Astrocyte of the cerebellum (primary cell): ENCODE measurements around the gene SLAMF8.

ENCODE experiments used
- DNase-seq: peaks from one replicate; pipeline ENCODE4 v3.0.0-alpha.2; 2011; ENCODE audit warnings: low read depth
- H3K4me3 ChIP-seq: 2 replicates; pipeline ENCODE4 v1.5.1; 2011; ENCODE audit warnings: mild to moderate bottlenecking, low read depth, low read length, moderate library complexity
- in situ Hi-C: cut with HindIII; loops from 2 replicates; pipeline ENCODE4 v1.10.0; 2017; ENCODE audit warnings: low sequenced_read_pairs
- TF ChIP-seq, protein P1 (sequence below): IDR thresholded peaks from 2 replicates; pipeline ENCODE4 v1.5.1; 2012; ENCODE audit warnings: low read length, low read depth, moderate library complexity, mild to moderate bottlenecking; ENCODE audit errors: missing control alignments

The SLAMF8 gene

GRCh38 chr1:159872891-159873290, 46.2 kb downstream of the SLAMF8 start:
- H3K4me3 ChIP-seq: no peak overlapping the region
- in situ Hi-C loops: no loop called here
- TF ChIP-seq, protein P1, sequence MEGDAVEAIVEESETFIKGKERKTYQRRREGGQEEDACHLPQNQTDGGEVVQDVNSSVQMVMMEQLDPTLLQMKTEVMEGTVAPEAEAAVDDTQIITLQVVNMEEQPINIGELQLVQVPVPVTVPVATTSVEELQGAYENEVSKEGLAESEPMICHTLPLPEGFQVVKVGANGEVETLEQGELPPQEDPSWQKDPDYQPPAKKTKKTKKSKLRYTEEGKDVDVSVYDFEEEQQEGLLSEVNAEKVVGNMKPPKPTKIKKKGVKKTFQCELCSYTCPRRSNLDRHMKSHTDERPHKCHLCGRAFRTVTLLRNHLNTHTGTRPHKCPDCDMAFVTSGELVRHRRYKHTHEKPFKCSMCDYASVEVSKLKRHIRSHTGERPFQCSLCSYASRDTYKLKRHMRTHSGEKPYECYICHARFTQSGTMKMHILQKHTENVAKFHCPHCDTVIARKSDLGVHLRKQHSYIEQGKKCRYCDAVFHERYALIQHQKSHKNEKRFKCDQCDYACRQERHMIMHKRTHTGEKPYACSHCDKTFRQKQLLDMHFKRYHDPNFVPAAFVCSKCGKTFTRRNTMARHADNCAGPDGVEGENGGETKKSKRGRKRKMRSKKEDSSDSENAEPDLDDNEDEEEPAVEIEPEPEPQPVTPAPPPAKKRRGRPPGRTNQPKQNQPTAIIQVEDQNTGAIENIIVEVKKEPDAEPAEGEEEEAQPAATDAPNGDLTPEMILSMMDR: no peak
- no peak for DNase-seq

GRCh38 chr1:159873530-159874143, 47.0 kb downstream of the SLAMF8 start:
- no peak overlapping the region for H3K4me3 ChIP-seq
- no peak for DNase-seq
- in situ Hi-C loops: no loop called here
- TF ChIP-seq, protein P1: no peak

GRCh38 chr1:159877695-159878444, 51.2 kb downstream of the SLAMF8 start:
- in situ Hi-C loops: no loop called here
- no peak overlapping the region for H3K4me3 ChIP-seq
- TF ChIP-seq, protein P1: no peak
- DNase-seq: no peak

- in situ Hi-C loops: no loop called here
- no peak overlapping the region for H3K4me3 ChIP-seq
Observed at GRCh38 chr1:159879136-159879535, 52.5 kb downstream of the SLAMF8 start.

DNA sequence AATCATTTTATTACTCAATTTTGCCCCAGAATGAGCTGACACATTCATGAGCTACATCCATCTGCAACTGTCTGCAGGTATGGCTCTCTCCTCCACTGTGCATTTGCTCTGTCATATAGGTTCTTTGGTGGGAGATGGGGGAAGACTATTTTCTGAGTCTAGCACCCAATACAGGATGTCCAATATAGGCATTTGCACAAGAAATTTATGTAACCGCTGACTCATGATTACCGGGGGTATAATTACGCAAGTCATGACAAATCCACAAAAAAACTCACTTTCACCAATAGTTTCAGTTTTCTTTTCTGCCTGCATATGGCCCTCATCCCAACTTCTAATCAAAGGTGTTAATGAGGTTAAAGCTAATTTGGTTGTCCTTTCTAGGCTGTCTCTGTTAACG, 53.3 kb downstream of the SLAMF8 start:
- H3K4me3 ChIP-seq: no peak overlapping the region
- in situ Hi-C loops: no loop called here
- TF ChIP-seq, protein P1: no peak
- DNase-seq: no peak

More at GRCh38 chr1:159879136-159879535, 52.5 kb downstream of the SLAMF8 start:
- TF ChIP-seq, protein P1: no peak
- DNase-seq: no peak

DNA sequence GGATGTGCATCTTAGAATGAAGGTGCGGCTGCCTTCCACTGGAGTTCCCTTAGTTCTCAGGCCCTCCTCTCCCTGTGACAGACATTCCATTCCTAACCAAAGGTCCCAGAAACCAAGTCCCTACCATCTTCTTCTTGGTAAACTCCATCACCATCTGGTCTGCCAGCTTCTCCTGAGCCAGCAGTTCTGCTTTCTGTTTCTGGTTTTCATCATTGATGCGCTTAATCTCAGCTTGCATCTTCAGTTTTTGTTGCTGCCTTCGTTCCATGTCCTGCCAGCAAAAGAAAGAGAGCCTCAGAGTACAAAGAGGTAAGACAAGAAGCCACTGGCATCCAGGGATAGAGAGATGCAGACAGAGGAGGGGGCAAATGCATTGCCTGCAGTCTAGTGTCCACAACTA, 53.8 kb downstream of the SLAMF8 start:
- TF ChIP-seq, protein P1: no peak
- in situ Hi-C loops: no loop called here
- DNase-seq: no peak
- no peak overlapping the region for H3K4me3 ChIP-seq
